ENCODE data around the gene FNDC3B. TPM values are rescaled to one million over a fixed set of nuclear protein-coding genes. Genes with fewer than 3 reads are reported as not detected.

FNDC3B gene
- total and polyA plus RNA-seq, 3 donors from 2014 or later: 24.2 to 63.5 (median 57.7) TPM

GRCh38 chr3:172021164-172021563 is 18.2 kb upstream of the FNDC3B start:
- no peak for TF ChIP-seq POLR2A (IDR thresholded peaks at IDR 0.05)
- no peak for TF ChIP-seq CTCF (IDR thresholded peaks at IDR 0.05)
- 79 to 91% methylated on average over 1 of the region's 1 CpG for WGBS, 2 donors
- intact Hi-C loops (cut with DNase I; ENCODE audit: low total_unique reads): no loop called here

GRCh38 chr3:172021859-172022258 is 17.5 kb upstream of the FNDC3B start:
- Histone ChIP-seq H3K27ac (no peak overlapping the region), H3K4me3 (no peak overlapping the region), H3K9me3 (no peaks in the 10 kb centered on the region), H3K27me3 (no peaks in the 10 kb centered on the region), H3K36me3 (ENCODE audit: low read depth, missing control alignments) (no peaks in the 10 kb centered on the region), H3K4me1 (no peaks in the 10 kb centered on the region)
- DNase-seq: no peak
- intact Hi-C loops (cut with DNase I; ENCODE audit: low total_unique reads): no loop called here
- WGBS, 2 donors: 87 to 98% methylated on average over 4 of the region's 4 CpGs
- TF ChIP-seq CTCF (IDR thresholded peaks at IDR 0.05) (no peak), POLR2A (IDR thresholded peaks at IDR 0.05) (no peak)

More at GRCh38 chr3:172021164-172021563, 18.2 kb upstream of the FNDC3B start:
- no peaks in the 10 kb centered on the region for H3K4me1 ChIP-seq
- no peaks in the 10 kb centered on the region for H3K9me3 ChIP-seq
- H3K27ac ChIP-seq: no peak overlapping the region
- H3K27me3 ChIP-seq: no peaks in the 10 kb centered on the region
- DNase-seq: no peak
- no peak overlapping the region for H3K4me3 ChIP-seq
- H3K36me3 ChIP-seq (ENCODE audit: low read depth, missing control alignments): no peaks in the 10 kb centered on the region

DNA sequence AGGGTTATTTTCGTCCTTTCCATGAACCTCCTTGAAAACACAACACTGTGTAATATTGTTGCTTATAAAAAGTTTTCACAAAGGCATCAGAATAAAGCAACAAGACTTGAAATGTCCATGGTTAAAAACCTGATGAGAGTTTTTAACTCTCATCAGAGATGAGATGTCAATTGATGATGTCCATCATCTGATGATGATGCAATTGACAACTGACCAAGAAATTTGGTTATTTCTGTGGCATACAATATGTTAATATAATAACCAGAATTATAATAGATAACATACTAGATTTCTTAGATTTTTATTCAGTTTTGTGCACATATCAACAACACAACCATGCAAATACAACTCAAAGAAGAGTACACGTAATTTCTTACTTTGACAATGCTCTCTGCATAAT is 15.5 kb upstream of the FNDC3B start:
- TF ChIP-seq CTCF (IDR thresholded peaks at IDR 0.05) (no peak), POLR2A (IDR thresholded peaks at IDR 0.05) (no peak)

GRCh38 chr3:172024679-172025078 is 14.7 kb upstream of the FNDC3B start:
- Histone ChIP-seq H3K36me3 (ENCODE audit: low read depth, missing control alignments) (no peaks in the 10 kb centered on the region), H3K4me3 (no peak overlapping the region), H3K27ac (no peak overlapping the region), H3K9me3 (no peaks in the 10 kb centered on the region), H3K4me1 (no peaks in the 10 kb centered on the region), H3K27me3 (no peaks in the 10 kb centered on the region)
- TF ChIP-seq POLR2A (IDR thresholded peaks at IDR 0.05) (no peak), CTCF (IDR thresholded peaks at IDR 0.05) (no peak)
- DNase-seq: no peak
- intact Hi-C loops (cut with DNase I; ENCODE audit: low total_unique reads): no loop called here
- WGBS, 2 donors: 92 to 97% methylated on average over 3 of the region's 3 CpGs

More for the DNA sequence above, 15.5 kb upstream of the FNDC3B start:
- H3K4me1 ChIP-seq: no peaks in the 10 kb centered on the region
- H3K27me3 ChIP-seq: no peaks in the 10 kb centered on the region
- 72 to 78% methylated on average over 2 of the region's 2 CpGs for WGBS, 2 donors
- H3K27ac ChIP-seq: no peak overlapping the region
- intact Hi-C loops (cut with DNase I; ENCODE audit: low total_unique reads): no loop called here
- H3K4me3 ChIP-seq: no peak overlapping the region
- DNase-seq: no peak
- no peaks in the 10 kb centered on the region for H3K36me3 ChIP-seq (ENCODE audit: low read depth, missing control alignments)
- H3K9me3 ChIP-seq: no peaks in the 10 kb centered on the region

GRCh38 chr3:172029425-172030098 is 9.8 kb upstream of the FNDC3B start:
- intact Hi-C loops (cut with DNase I; ENCODE audit: low total_unique reads): no loop called here
- Histone ChIP-seq H3K27me3 (no peaks in the 10 kb centered on the region), H3K4me1 (no peaks in the 10 kb centered on the region), H3K4me3 (no peak overlapping the region), H3K27ac (no peak overlapping the region), H3K36me3 (ENCODE audit: low read depth, missing control alignments) (no peaks in the 10 kb centered on the region), H3K9me3 (no peaks in the 10 kb centered on the region)
- TF ChIP-seq CTCF (IDR thresholded peaks at IDR 0.05) (no peak), POLR2A (IDR thresholded peaks at IDR 0.05) (no peak)
- no peak for DNase-seq
- 71 to 75% methylated on average over 3 of the region's 3 CpGs for WGBS, 2 donors

Data from testis (tissue), 3 donors.